ENCODE results near the gene STX18. TPM values are rescaled to one million over a fixed set of nuclear protein-coding genes. Genes with fewer than 3 reads are reported as not detected.

STX18 gene
- total RNA-seq, 1 experiment from 2014 or later, result 18.5 TPM

- TF ChIP-seq, protein P1, sequence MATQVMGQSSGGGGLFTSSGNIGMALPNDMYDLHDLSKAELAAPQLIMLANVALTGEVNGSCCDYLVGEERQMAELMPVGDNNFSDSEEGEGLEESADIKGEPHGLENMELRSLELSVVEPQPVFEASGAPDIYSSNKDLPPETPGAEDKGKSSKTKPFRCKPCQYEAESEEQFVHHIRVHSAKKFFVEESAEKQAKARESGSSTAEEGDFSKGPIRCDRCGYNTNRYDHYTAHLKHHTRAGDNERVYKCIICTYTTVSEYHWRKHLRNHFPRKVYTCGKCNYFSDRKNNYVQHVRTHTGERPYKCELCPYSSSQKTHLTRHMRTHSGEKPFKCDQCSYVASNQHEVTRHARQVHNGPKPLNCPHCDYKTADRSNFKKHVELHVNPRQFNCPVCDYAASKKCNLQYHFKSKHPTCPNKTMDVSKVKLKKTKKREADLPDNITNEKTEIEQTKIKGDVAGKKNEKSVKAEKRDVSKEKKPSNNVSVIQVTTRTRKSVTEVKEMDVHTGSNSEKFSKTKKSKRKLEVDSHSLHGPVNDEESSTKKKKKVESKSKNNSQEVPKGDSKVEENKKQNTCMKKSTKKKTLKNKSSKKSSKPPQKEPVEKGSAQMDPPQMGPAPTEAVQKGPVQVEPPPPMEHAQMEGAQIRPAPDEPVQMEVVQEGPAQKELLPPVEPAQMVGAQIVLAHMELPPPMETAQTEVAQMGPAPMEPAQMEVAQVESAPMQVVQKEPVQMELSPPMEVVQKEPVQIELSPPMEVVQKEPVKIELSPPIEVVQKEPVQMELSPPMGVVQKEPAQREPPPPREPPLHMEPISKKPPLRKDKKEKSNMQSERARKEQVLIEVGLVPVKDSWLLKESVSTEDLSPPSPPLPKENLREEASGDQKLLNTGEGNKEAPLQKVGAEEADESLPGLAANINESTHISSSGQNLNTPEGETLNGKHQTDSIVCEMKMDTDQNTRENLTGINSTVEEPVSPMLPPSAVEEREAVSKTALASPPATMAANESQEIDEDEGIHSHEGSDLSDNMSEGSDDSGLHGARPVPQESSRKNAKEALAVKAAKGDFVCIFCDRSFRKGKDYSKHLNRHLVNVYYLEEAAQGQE (IDR thresholded peaks at IDR 0.05; ENCODE audit: low read depth), result no peak
Measured at GRCh38 chr4:4580494-4580893, 38.6 kb upstream of the STX18 start (continued).

GRCh38 chr4:4578981-4579380, 37.1 kb upstream of the STX18 start:
- BruUV-seq (replicated peaks), result no TSS peak
- intact Hi-C loops (cut with micrococcal nuclease), result no loop called here
- CTCF ChIA-PET, result no interaction called here
- TF ChIP-seq SRF (IDR thresholded peaks at IDR 0.05; ENCODE audit: low read depth) (no peak), JUND (IDR thresholded peaks at IDR 0.05) (no peak), MAX (IDR thresholded peaks at IDR 0.05) (no peak), SIN3A (IDR thresholded peaks at IDR 0.05; ENCODE audit: low read depth) (no peak), SP1 (IDR thresholded peaks at IDR 0.05; ENCODE audit: low read depth) (no peak), POLR2A (IDR thresholded peaks at IDR 0.05; ENCODE audit: borderline replicate concordance, extremely low read depth, insufficient read depth, insufficient read length) (no peak), FOSL1 (IDR thresholded peaks at IDR 0.05; ENCODE audit: low read depth) (no peak), RAD21 (IDR thresholded peaks at IDR 0.05; ENCODE audit: low read depth) (no peak), CEBPB (IDR thresholded peaks at IDR 0.05; ENCODE audit: low read depth) (no peak), ZFX (IDR thresholded peaks at IDR 0.05) (no peak), YY1 (IDR thresholded peaks at IDR 0.05; ENCODE audit: extremely low read depth, insufficient replicate concordance, low read depth, low read length) (no peak), CTCF (IDR thresholded peaks at IDR 0.05 in 2 of 3, conservative IDR thresholded peaks at IDR 0.05 in 1 of 3; ENCODE audit: borderline replicate concordance in 1 of 3, insufficient read depth in 1 of 3, low read depth in 2 of 3, low read length in 2 of 3) (no peak), CBX3 (IDR thresholded peaks at IDR 0.05; ENCODE audit: low read depth) (no peak), ZBTB33 (IDR thresholded peaks at IDR 0.05; ENCODE audit: extremely low read depth, insufficient replicate concordance, low read length) (no peak)
- TF ChIP-seq, protein P1 (IDR thresholded peaks at IDR 0.05; ENCODE audit: low read depth), result no peak

More at GRCh38 chr4:4578981-4579380, 37.1 kb upstream of the STX18 start:
- ATAC-seq, result no peak
- no peak for DNase-seq (ENCODE audit: low read depth, low spot score)
- H2AFZ ChIP-seq (ENCODE audit: low read depth, low read length, poor library complexity, severe bottlenecking), result no peak overlapping the region
- no peak overlapping the region for H3K4me3 ChIP-seq (replicated peaks in 1 of 2; ENCODE audit: low read depth in 1 of 2, low read length in 2 of 2)
- no peak overlapping the region for H3K9ac ChIP-seq (ENCODE audit: low read length)
- no peaks in the 10 kb centered on the region for H3K36me3 ChIP-seq (ENCODE audit: control insufficient read depth in 1 of 2, insufficient read depth in 2 of 2, low read length in 2 of 2)
- no peaks in the 10 kb centered on the region for H3K9me2 ChIP-seq (ENCODE audit: insufficient read depth)
- H4K20me1 ChIP-seq (ENCODE audit: insufficient read depth), result no peaks in the 10 kb centered on the region
- H3K27ac ChIP-seq (ENCODE audit: low read depth, low read length), result no peak overlapping the region
- no peak overlapping the region for H3K4me2 ChIP-seq (ENCODE audit: low read length)
- RAD21 ChIA-PET (ENCODE audit: low non-redundant PET in 1 of 2, low total read pairs in 2 of 2, uncharacterized antibody in 2 of 2, unreplicated experiment in 2 of 2), result no interaction called here
- H3K4me1 ChIP-seq (ENCODE audit: control insufficient read depth in 1 of 2, insufficient read depth in 2 of 2, low read length in 2 of 2), result peaks cover 13 to 20% of the 10 kb centered on the region in 2 experiments
- POLR2A ChIA-PET, result no interaction called here
- no peaks in the 10 kb centered on the region for H3K27me3 ChIP-seq (ENCODE audit: insufficient read depth, low read length)
- no peaks in the 10 kb centered on the region for H3K79me2 ChIP-seq (ENCODE audit: insufficient read depth, low read length)
- no peaks in the 10 kb centered on the region for H3K9me3 ChIP-seq (ENCODE audit: control insufficient read depth in 1 of 2, insufficient read depth in 1 of 2, low read depth in 1 of 2, low read length in 2 of 2)
